ENCODE results near the gene GNG12.

The GNG12 gene

GRCh38 chr1:67832737-67833601, at the start of gene GNG12:
TSS of gene GNG12 (minus strand) at chr1:67833467. CDS start at chr1:67707686, 125,781 bp downstream.
- no peak for TF ChIP-seq CTCF (conservative IDR thresholded peaks at IDR 0.05; ENCODE audit: low read depth, low read length)
- peak within 1 kb of the TSS; percentile 82 for H3K4me3 ChIP-seq (ENCODE audit: low read length)
- peak; percentile 38 for DNase-seq (ENCODE audit: low read depth)

GRCh38 chr1:67882196-67882958, 49.1 kb upstream of the GNG12 start:
- no peak for DNase-seq (ENCODE audit: low read depth)
- TF ChIP-seq CTCF (conservative IDR thresholded peaks at IDR 0.05; ENCODE audit: low read depth, low read length): no peak
- H3K4me3 ChIP-seq (ENCODE audit: low read length): no peak overlapping the region

- DNase-seq (ENCODE audit: low read depth): peak; percentile 37
- H3K4me3 ChIP-seq (ENCODE audit: low read length): no peak overlapping the region
- no peak for TF ChIP-seq CTCF (conservative IDR thresholded peaks at IDR 0.05; ENCODE audit: low read depth, low read length)
Measured at GRCh38 chr1:67880056-67880601, 46.9 kb upstream of the GNG12 start.

GRCh38 chr1:67879485-67879884, 46.2 kb upstream of the GNG12 start:
- no peak for TF ChIP-seq CTCF (conservative IDR thresholded peaks at IDR 0.05; ENCODE audit: low read depth, low read length)

GRCh38 chr1:67874501-67875111, 41.3 kb upstream of the GNG12 start:
- H3K4me3 ChIP-seq (ENCODE audit: low read length): no peak overlapping the region
- DNase-seq (ENCODE audit: low read depth): peak; percentile 57
- TF ChIP-seq CTCF (conservative IDR thresholded peaks at IDR 0.05; ENCODE audit: low read depth, low read length): no peak

More at GRCh38 chr1:67879485-67879884, 46.2 kb upstream of the GNG12 start:
- no peak overlapping the region for H3K4me3 ChIP-seq (ENCODE audit: low read length)
- DNase-seq (ENCODE audit: low read depth): no peak

GRCh38 chr1:67869233-67869632, 36.0 kb upstream of the GNG12 start:
- no peak for TF ChIP-seq CTCF (conservative IDR thresholded peaks at IDR 0.05; ENCODE audit: low read depth, low read length)
- DNase-seq (ENCODE audit: low read depth): no peak
- no peak overlapping the region for H3K4me3 ChIP-seq (ENCODE audit: low read length)

Data from retinal pigment epithelial cell (primary cell).